Measurements from ENCODE around the gene TBC1D21.
A peak's percentile ranks its signal among the peaks of the same experiment; 100 is the strongest.

Gene TBC1D21

DNA sequence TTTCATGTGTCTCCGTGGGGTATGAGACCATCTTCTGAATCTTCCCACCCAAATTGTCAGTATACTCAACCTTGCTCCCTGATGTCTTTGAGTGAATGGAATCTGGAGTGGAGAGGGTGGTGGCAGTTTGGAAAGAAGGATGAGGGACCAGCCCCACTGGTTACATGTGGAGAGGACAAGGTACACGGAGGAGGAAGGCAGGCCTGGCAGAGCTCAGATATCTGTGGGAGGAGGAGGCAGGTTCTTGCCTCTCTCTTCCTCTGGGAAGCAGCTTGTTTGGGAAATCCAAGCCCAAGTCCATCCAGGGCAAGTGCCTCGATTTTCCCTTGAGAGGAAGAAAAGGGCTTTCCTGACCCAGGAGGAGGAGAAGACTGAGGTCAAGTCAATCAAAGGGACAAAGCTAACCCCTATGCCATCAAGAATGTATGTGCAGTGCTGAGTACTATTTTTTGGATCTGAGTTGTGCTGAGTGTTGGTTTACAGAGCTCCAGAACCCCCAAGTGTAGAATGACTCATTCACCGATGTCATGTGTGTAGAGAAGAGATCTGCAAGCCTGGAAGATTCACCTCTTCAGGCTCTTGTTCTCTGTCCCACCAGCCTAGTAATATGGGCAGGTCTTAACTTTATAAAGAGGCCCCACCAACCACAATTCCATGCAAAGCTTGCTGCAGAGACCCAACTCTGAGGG, 33.1 kb downstream of the TBC1D21 start:
- in situ Hi-C loops (cut with MboI; ENCODE audit: low pct_unique_long_range_greater_than_20kb, low sequenced_read_pairs, unreplicated experiment) = no loop called here
- TF ChIP-seq, protein P1, sequence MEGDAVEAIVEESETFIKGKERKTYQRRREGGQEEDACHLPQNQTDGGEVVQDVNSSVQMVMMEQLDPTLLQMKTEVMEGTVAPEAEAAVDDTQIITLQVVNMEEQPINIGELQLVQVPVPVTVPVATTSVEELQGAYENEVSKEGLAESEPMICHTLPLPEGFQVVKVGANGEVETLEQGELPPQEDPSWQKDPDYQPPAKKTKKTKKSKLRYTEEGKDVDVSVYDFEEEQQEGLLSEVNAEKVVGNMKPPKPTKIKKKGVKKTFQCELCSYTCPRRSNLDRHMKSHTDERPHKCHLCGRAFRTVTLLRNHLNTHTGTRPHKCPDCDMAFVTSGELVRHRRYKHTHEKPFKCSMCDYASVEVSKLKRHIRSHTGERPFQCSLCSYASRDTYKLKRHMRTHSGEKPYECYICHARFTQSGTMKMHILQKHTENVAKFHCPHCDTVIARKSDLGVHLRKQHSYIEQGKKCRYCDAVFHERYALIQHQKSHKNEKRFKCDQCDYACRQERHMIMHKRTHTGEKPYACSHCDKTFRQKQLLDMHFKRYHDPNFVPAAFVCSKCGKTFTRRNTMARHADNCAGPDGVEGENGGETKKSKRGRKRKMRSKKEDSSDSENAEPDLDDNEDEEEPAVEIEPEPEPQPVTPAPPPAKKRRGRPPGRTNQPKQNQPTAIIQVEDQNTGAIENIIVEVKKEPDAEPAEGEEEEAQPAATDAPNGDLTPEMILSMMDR (IDR thresholded peaks at IDR 0.05; ENCODE audit: extremely low read depth, insufficient read depth, missing control alignments) = no peak
- no peak for DNase-seq (ENCODE audit: low spot score)

- TF ChIP-seq, protein P1 (IDR thresholded peaks at IDR 0.05; ENCODE audit: extremely low read depth, insufficient read depth, missing control alignments) = no peak
- in situ Hi-C loops (cut with MboI; ENCODE audit: low pct_unique_long_range_greater_than_20kb, low sequenced_read_pairs, unreplicated experiment) = no loop called here
- no peak for DNase-seq (ENCODE audit: low spot score)
These were observed 33.7 kb downstream of the TBC1D21 start for GRCh38 chr15:73907035-73907408.

- in situ Hi-C loops (cut with MboI; ENCODE audit: low pct_unique_long_range_greater_than_20kb, low sequenced_read_pairs, unreplicated experiment) = no loop called here
These were observed 34.9 kb downstream of the TBC1D21 start for GRCh38 chr15:73908030-73908821.

DNA sequence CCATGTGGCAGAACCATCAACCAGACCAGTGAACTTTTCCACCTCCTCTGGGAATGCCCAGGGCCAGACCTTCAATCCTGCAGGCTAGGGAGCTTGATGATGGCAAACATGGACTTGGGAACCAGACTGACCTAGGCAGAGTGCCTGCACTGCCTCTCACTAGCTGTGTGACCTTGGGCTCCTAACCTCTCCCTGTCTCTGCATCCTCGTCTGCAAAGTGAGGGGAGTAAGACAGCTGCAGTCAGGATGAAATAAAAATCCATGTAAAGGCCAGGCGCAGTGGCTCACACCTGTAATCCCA, 35.4 kb downstream of the TBC1D21 start:
- in situ Hi-C loops (cut with MboI; ENCODE audit: low pct_unique_long_range_greater_than_20kb, low sequenced_read_pairs, unreplicated experiment) = no loop called here
- no peak for DNase-seq (ENCODE audit: low spot score)
- TF ChIP-seq, protein P1 (IDR thresholded peaks at IDR 0.05; ENCODE audit: extremely low read depth, insufficient read depth, missing control alignments) = peak; percentile 0

More at GRCh38 chr15:73908030-73908821, 34.9 kb downstream of the TBC1D21 start:
- TF ChIP-seq, protein P1 (IDR thresholded peaks at IDR 0.05; ENCODE audit: extremely low read depth, insufficient read depth, missing control alignments) = peak; percentile 99
- DNase-seq (ENCODE audit: low spot score) = peak; percentile 74

DNA sequence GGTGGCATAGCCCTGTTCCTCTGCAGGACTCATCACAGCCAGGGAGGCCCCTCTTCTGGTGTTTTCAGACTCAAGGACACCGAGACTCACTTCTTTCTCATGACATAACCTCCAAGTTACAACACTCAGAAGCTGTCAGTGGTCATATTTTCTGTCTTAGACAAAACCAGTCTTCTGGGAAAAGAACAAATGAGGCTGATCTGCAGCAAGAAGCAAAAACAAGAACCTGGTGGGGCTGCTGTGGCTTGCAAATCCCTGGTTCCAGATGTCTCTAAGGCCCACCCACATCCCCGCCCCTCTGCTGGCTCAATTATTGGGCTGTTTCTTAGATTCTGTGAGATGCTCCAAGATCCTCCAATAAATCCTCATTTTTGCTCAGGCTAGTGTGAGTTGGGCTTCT, 36.3 kb downstream of the TBC1D21 start:
- in situ Hi-C loops (cut with MboI; ENCODE audit: low pct_unique_long_range_greater_than_20kb, low sequenced_read_pairs, unreplicated experiment) = no loop called here
- TF ChIP-seq, protein P1 (IDR thresholded peaks at IDR 0.05; ENCODE audit: extremely low read depth, insufficient read depth, missing control alignments) = no peak
- DNase-seq (ENCODE audit: low spot score) = no peak

DNA sequence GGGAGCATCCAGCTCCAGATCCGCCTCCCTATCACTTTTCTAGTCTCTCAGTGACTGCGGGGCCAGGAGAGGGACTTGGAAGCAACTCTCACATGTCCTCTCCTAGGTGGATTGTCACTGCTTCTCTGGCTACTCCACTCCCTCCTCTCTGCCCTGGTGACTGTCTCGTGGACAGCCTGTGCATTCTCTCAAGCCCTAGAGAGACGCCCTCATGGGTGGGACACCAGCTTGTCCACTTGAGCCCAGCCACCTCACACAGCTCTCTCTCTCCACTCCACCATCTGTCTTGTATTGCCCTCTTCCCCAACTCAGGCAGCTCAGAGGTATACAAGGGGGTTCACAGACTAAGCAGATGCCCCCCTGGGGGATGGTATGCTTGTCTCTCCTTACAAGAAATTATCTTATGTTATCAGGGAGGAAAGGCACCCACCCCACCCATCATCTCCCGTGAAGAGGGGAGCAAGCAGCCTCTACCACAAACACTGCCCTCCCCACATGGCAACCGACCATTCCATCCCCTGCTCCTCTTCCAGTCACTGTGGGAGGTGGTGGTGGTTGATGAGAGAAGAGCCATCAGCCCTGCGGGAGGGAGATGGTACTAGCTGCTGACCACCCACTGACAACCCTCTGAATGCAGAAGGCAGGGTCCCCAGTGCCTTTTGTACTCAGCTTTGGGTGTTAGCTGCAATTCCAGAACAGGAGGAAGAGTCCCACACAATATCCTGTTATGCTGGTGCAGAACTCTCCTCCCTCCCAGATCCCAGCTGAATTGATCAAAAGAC, 37.3 kb downstream of the TBC1D21 start:
- no peak for DNase-seq (ENCODE audit: low spot score)
- in situ Hi-C loops (cut with MboI; ENCODE audit: low pct_unique_long_range_greater_than_20kb, low sequenced_read_pairs, unreplicated experiment) = no loop called here
- TF ChIP-seq, protein P1 (IDR thresholded peaks at IDR 0.05; ENCODE audit: extremely low read depth, insufficient read depth, missing control alignments) = no peak
